SJSA1 (cell line): ENCODE results near the gene SLC25A4. TPM values are rescaled to one million over a fixed set of nuclear protein-coding genes. Genes with fewer than 3 reads are reported as not detected.
"Not testable (repeated sequence)": the region's sequence is repeated elsewhere in the genome, so short reads cannot be mapped to it uniquely, and the experiment has no call there.

ENCODE experiments used
- DNase-seq, 2 experiments: peaks; one replicate each; pipeline ENCODE4 v3.0.0-alpha.2; 2015 to 2020; ENCODE audit warnings: low spot score in 2 of 2, low read depth in 1 of 2
- H3K27ac ChIP-seq: fragments of 250-450 bp; sonication (Bioruptor Pico); 2 replicates; pipeline ENCODE4 v1.5.1; 2020; ENCODE audit warnings: mild to moderate bottlenecking, moderate library complexity
- H3K27me3 ChIP-seq: fragments of 250-450 bp; sonication (Bioruptor Pico); replicated peaks from 2 replicates; pipeline ENCODE4 v1.5.1; 2020; ENCODE audit warnings: mild to moderate bottlenecking, moderate library complexity
- H3K36me3 ChIP-seq: fragments of 250-450 bp; sonication (Bioruptor Pico); 2 replicates; pipeline ENCODE4 v1.5.1; 2020; ENCODE audit warnings: mild to moderate bottlenecking
- H3K4me1 ChIP-seq: fragments of 250-450 bp; sonication (Bioruptor Pico); replicated peaks from 2 replicates; pipeline ENCODE4 v1.6.1; 2021; ENCODE audit warnings: mild to moderate bottlenecking
- H3K4me3 ChIP-seq: fragments of 250-450 bp; sonication (Bioruptor Pico); 2 replicates; pipeline ENCODE4 v1.5.1; 2020; ENCODE audit warnings: mild to moderate bottlenecking
- H3K9me3 ChIP-seq: fragments of 250-450 bp; sonication (Bioruptor Pico); replicated peaks from 2 replicates; pipeline ENCODE4 v1.5.1; 2020; ENCODE audit warnings: mild to moderate bottlenecking
- total RNA-seq: library from RNA; depleted of rRNA; stranded (reverse); fragments of >200 nt; shearing (Covaris generic); gene quantifications from 2 replicates; pipeline ENCODE4 v1.2.3, GENCODE V29; 2014; rRNA removed

Gene SLC25A4
- total RNA-seq = 9.4 and 13.2 TPM in 2 replicates

GRCh38 chr4:185142912-185143600 is at the start of gene SLC25A4:
SLC25A4 (plus strand) TSS chr4:185143266; CDS start chr4:185143373, 107 bp downstream.
- Histone ChIP-seq H3K4me3 (peak within 1 kb of the TSS; percentile 72), H3K27me3 (peaks cover 13% of the 10 kb centered on the region; the same call in 1 of the 2 replicates), H3K36me3 (no peaks in the 10 kb centered on the region), H3K27ac (no peak within 1 kb of the TSS), H3K4me1 (peaks cover 8% of the 10 kb centered on the region; the same call in 1 of the 2 replicates), H3K9me3 (no peaks in the 10 kb centered on the region)
- peak; percentile 67 to 83 for DNase-seq

GRCh38 chr4:185093603-185094002 is 49.5 kb upstream of the SLC25A4 start:
- no peaks in the 10 kb centered on the region for H3K36me3 ChIP-seq
- DNase-seq = no peak
- peaks cover 35% of the 10 kb centered on the region for H3K27me3 ChIP-seq
- H3K4me1 ChIP-seq = no peaks in the 10 kb centered on the region
- H3K9me3 ChIP-seq = no peaks in the 10 kb centered on the region
- H3K4me3 ChIP-seq = no peak overlapping the region
- no peak overlapping the region for H3K27ac ChIP-seq

- Histone ChIP-seq H3K4me3 (no peak overlapping the region), H3K4me1 (no peaks in the 10 kb centered on the region), H3K9me3 (no peaks in the 10 kb centered on the region), H3K27me3 (peaks cover 29% of the 10 kb centered on the region; the same call in 1 of the 2 replicates), H3K36me3 (no peaks in the 10 kb centered on the region), H3K27ac (no peak overlapping the region)
- DNase-seq = no peak
Observed at GRCh38 chr4:185096032-185096653, 46.9 kb upstream of the SLC25A4 start.

GRCh38 chr4:185098474-185098873 is 44.6 kb upstream of the SLC25A4 start:
- Histone ChIP-seq H3K4me3 (no peak overlapping the region), H3K9me3 (no peaks in the 10 kb centered on the region)
- DNase-seq = no peak

GRCh38 chr4:185099024-185099682 is 43.9 kb upstream of the SLC25A4 start:
- Histone ChIP-seq H3K36me3 (no peaks in the 10 kb centered on the region), H3K9me3 (no peaks in the 10 kb centered on the region), H3K27ac (no peak overlapping the region), H3K27me3 (peaks cover 19% of the 10 kb centered on the region; the same call in 1 of the 2 replicates), H3K4me1 (no peaks in the 10 kb centered on the region), H3K4me3 (no peak overlapping the region)
- no peak for DNase-seq

More at GRCh38 chr4:185098474-185098873, 44.6 kb upstream of the SLC25A4 start:
- Histone ChIP-seq H3K4me1 (no peaks in the 10 kb centered on the region), H3K27ac (no peak overlapping the region), H3K36me3 (no peaks in the 10 kb centered on the region), H3K27me3 (peaks cover 19% of the 10 kb centered on the region; the same call in 1 of the 2 replicates)

GRCh38 chr4:185099940-185100339 is 43.1 kb upstream of the SLC25A4 start:
- H3K27me3 ChIP-seq = peaks cover 19% of the 10 kb centered on the region; the same call in 1 of the 2 replicates
- no peak overlapping the region for H3K27ac ChIP-seq
- no peak for DNase-seq
- H3K9me3 ChIP-seq = no peaks in the 10 kb centered on the region
- H3K4me3 ChIP-seq = no peak overlapping the region
- H3K36me3 ChIP-seq = no peaks in the 10 kb centered on the region
- H3K4me1 ChIP-seq = no peaks in the 10 kb centered on the region

GRCh38 chr4:185100423-185100822 is 42.6 kb upstream of the SLC25A4 start:
- Histone ChIP-seq H3K4me3 (no peak overlapping the region), H3K27me3 (peaks cover 19% of the 10 kb centered on the region; the same call in 1 of the 2 replicates), H3K27ac (no peak overlapping the region), H3K4me1 (no peaks in the 10 kb centered on the region), H3K36me3 (no peaks in the 10 kb centered on the region), H3K9me3 (no peaks in the 10 kb centered on the region)
- no peak for DNase-seq

- Histone ChIP-seq H3K4me3 (no peak overlapping the region), H3K27me3 (peaks cover 19% of the 10 kb centered on the region; the same call in 1 of the 2 replicates), H3K36me3 (no peaks in the 10 kb centered on the region), H3K27ac (no peak overlapping the region), H3K9me3 (no peaks in the 10 kb centered on the region), H3K4me1 (no peaks in the 10 kb centered on the region)
- DNase-seq = no peak
Observed at GRCh38 chr4:185101354-185101890, 41.6 kb upstream of the SLC25A4 start.

GRCh38 chr4:185104733-185105132 is 38.3 kb upstream of the SLC25A4 start:
- no peaks in the 10 kb centered on the region for H3K36me3 ChIP-seq
- DNase-seq = no peak
- H3K27ac ChIP-seq = no peak overlapping the region
- H3K27me3 ChIP-seq = peaks cover 3% of the 10 kb centered on the region; the same call in 1 of the 2 replicates
- 0 out of 2 replicates have a peak, but pooled peaks cover 2% of the 10 kb centered on the region for H3K9me3 ChIP-seq
- H3K4me1 ChIP-seq = no peaks in the 10 kb centered on the region
- H3K4me3 ChIP-seq = no peak overlapping the region

GRCh38 chr4:185106353-185106752 is 36.7 kb upstream of the SLC25A4 start:
- no peaks in the 10 kb centered on the region; the same call in 1 of the 2 replicates for H3K4me1 ChIP-seq
- no peak overlapping the region for H3K27ac ChIP-seq
- peaks cover 3% of the 10 kb centered on the region; the same call in 1 of the 2 replicates for H3K27me3 ChIP-seq
- no peak for DNase-seq
- H3K9me3 ChIP-seq = 0 out of 2 replicates have a peak, but pooled peaks cover 2% of the 10 kb centered on the region
- H3K4me3 ChIP-seq = no peak overlapping the region
- no peaks in the 10 kb centered on the region for H3K36me3 ChIP-seq

GRCh38 chr4:185107574-185107973 is 35.5 kb upstream of the SLC25A4 start:
- H3K27me3 ChIP-seq, H3K27ac ChIP-seq, DNase-seq, H3K9me3 ChIP-seq, H3K4me1 ChIP-seq, H3K4me3 ChIP-seq, H3K36me3 ChIP-seq: not testable (repeated sequence)

- Histone ChIP-seq H3K27ac (no peak overlapping the region), H3K27me3 (no peaks in the 10 kb centered on the region; the same call in 1 of the 2 replicates), H3K4me1 (peaks cover 15% of the 10 kb centered on the region)
Observed at GRCh38 chr4:185108185-185108584, 34.9 kb upstream of the SLC25A4 start.

GRCh38 chr4:185108669-185109068 is 34.4 kb upstream of the SLC25A4 start:
- Histone ChIP-seq H3K27me3 (no peaks in the 10 kb centered on the region; the same call in 1 of the 2 replicates), H3K9me3 (0 out of 2 replicates have a peak, but pooled peaks cover 2% of the 10 kb centered on the region), H3K27ac (no peak overlapping the region), H3K4me1 (peaks cover 20% of the 10 kb centered on the region), H3K36me3 (no peaks in the 10 kb centered on the region), H3K4me3 (no peak overlapping the region)
- DNase-seq = no peak

More at GRCh38 chr4:185108185-185108584, 34.9 kb upstream of the SLC25A4 start:
- H3K4me3 ChIP-seq = no peak overlapping the region
- 0 out of 2 replicates have a peak, but pooled peaks cover 2% of the 10 kb centered on the region for H3K9me3 ChIP-seq
- no peaks in the 10 kb centered on the region for H3K36me3 ChIP-seq
- no peak for DNase-seq
